SK-N-SH treated with all-trans-retinoic acid at 6 μM for 48 hours (cell line): Measurements from ENCODE around the gene KPNA6.

Source experiments
- ATAC-seq: fragments of 200-7000 bp; cut with Tn5 transposase; 3 replicates; pipeline ENCODE4 v1.9.1; 2020; ENCODE audit warnings: mild to moderate bottlenecking, moderate library complexity
- ARNTL ChIP-seq: fragments of 450-650 bp; formaldehyde crosslinking; IDR thresholded peaks from 2 replicates; pipeline ENCODE4 v1.5.0; 2020; ENCODE audit warnings: low read depth, mild to moderate bottlenecking, moderate library complexity, borderline replicate concordance
- BACH2 ChIP-seq: fragments of 250-450 bp; sonication (Bioruptor Pico); IDR thresholded peaks from 2 replicates; pipeline ENCODE4 v1.9.0; 2021; ENCODE audit warnings: mild to moderate bottlenecking, borderline replicate concordance
- CREB5 ChIP-seq: fragments of 250-450 bp; sonication (Bioruptor Pico); IDR thresholded peaks from 2 replicates; pipeline ENCODE4 v1.5.1; 2020; ENCODE audit warnings: low read depth, mild to moderate bottlenecking, moderate library complexity
- CSRNP3 ChIP-seq: fragments of 250-450 bp; sonication (Bioruptor Pico); IDR thresholded peaks from 2 replicates; pipeline ENCODE4 v1.5.1; 2021; ENCODE audit warnings: mild to moderate bottlenecking, moderate library complexity
- ESRRG ChIP-seq: fragments of 250-450 bp; sonication (Bioruptor Pico); IDR thresholded peaks from 2 replicates; pipeline ENCODE4 v1.6.1; 2021; ENCODE audit warnings: mild to moderate bottlenecking
- ISL1 ChIP-seq: fragments of 250-450 bp; sonication (Bioruptor Pico); IDR thresholded peaks from 2 replicates; pipeline ENCODE4 v2.1.2; 2022; ENCODE audit warnings: mild to moderate bottlenecking, moderate library complexity
- OSR1 ChIP-seq: fragments of 250-450 bp; sonication (Bioruptor Pico); IDR thresholded peaks from 2 replicates; pipeline ENCODE4 v1.8.0; 2022; ENCODE audit warnings: moderate library complexity, mild to moderate bottlenecking, inconsistent platforms
- PATZ1 ChIP-seq: fragments of 250-450 bp; sonication (Bioruptor Pico); IDR thresholded peaks from 2 replicates; pipeline ENCODE4 v1.8.0; 2020; ENCODE audit warnings: mild to moderate bottlenecking, moderate library complexity, borderline replicate concordance
- POU6F1 ChIP-seq: fragments of 250-450 bp; sonication (Bioruptor Pico); IDR thresholded peaks from 2 replicates; pipeline ENCODE4 v1.8.0; 2021; ENCODE audit warnings: low read depth, mild to moderate bottlenecking, moderate library complexity, borderline replicate concordance
- RARB ChIP-seq: fragments of 250-450 bp; sonication (Bioruptor Pico); IDR thresholded peaks from 2 replicates; pipeline ENCODE4 v1.8.0; 2021; ENCODE audit warnings: mild to moderate bottlenecking, moderate library complexity
- TOX ChIP-seq: fragments of 250-450 bp; sonication (Bioruptor Pico); IDR thresholded peaks from 2 replicates; pipeline ENCODE4 v1.8.0; 2021; ENCODE audit warnings: mild to moderate bottlenecking, moderate library complexity, borderline replicate concordance
- TSHZ2 ChIP-seq: fragments of 250-450 bp; sonication (Bioruptor Pico); IDR thresholded peaks from 2 replicates; pipeline ENCODE4 v1.5.0; 2020; ENCODE audit warnings: mild to moderate bottlenecking, moderate library complexity
- ZC3H10 ChIP-seq: fragments of 250-450 bp; sonication (Bioruptor Pico); IDR thresholded peaks from 2 replicates; pipeline ENCODE4 v1.5.1; 2021; ENCODE audit warnings: mild to moderate bottlenecking, moderate library complexity
- ZFP3 ChIP-seq: fragments of 250-450 bp; sonication (Bioruptor Pico); IDR thresholded peaks from 2 replicates; pipeline ENCODE4 v1.5.0; 2020; ENCODE audit warnings: mild to moderate bottlenecking, moderate library complexity
- ZFP30 ChIP-seq: fragments of 450-650 bp; formaldehyde crosslinking; IDR thresholded peaks from 2 replicates; pipeline ENCODE4 v1.5.0; 2022; ENCODE audit warnings: mild to moderate bottlenecking, moderate library complexity
- ZNF565 ChIP-seq: fragments of 450-650 bp; formaldehyde crosslinking; conservative IDR thresholded peaks from 2 replicates; pipeline ENCODE4 v1.5.0; 2020; ENCODE audit warnings: low read depth, mild to moderate bottlenecking, moderate library complexity
- ZNF70 ChIP-seq: fragments of 450-650 bp; formaldehyde crosslinking; IDR thresholded peaks from 2 replicates; pipeline ENCODE4 v1.5.0; 2020; ENCODE audit warnings: mild to moderate bottlenecking, moderate library complexity
- ZNF8 ChIP-seq: fragments of 450-650 bp; formaldehyde crosslinking; IDR thresholded peaks from 2 replicates; pipeline ENCODE4 v1.5.0; 2020; ENCODE audit warnings: mild to moderate bottlenecking, moderate library complexity

Gene KPNA6

GRCh38 chr1:32094746-32095521, 12.9 kb upstream of the KPNA6 start:
- no peak for ATAC-seq
- no peak for TF ChIP-seq ZNF565 (CRISPR knock-in tag)

GRCh38 chr1:32099426-32099825, 8.4 kb upstream of the KPNA6 start:
- TF ChIP-seq ZFP3, result no peak
- no peak for TF ChIP-seq ESRRG (CRISPR knock-in tag)
- TF ChIP-seq ZC3H10 (CRISPR knock-in tag), result no peak
- no peak for ATAC-seq

GRCh38 chr1:32100359-32100758, 7.5 kb upstream of the KPNA6 start:
- ATAC-seq, result no peak
- no peak for TF ChIP-seq ZFP30 (CRISPR knock-in tag)
- no peak for TF ChIP-seq BACH2 (CRISPR knock-in tag)
- no peak for TF ChIP-seq ZNF8 (CRISPR knock-in tag)
- no peak for TF ChIP-seq CSRNP3 (CRISPR knock-in tag)
- no peak for TF ChIP-seq PATZ1 (CRISPR knock-in tag)
- no peak for TF ChIP-seq TSHZ2 (CRISPR knock-in tag)
- no peak for TF ChIP-seq OSR1 (CRISPR knock-in tag)
- TF ChIP-seq POU6F1, result no peak
- TF ChIP-seq ARNTL, result no peak
- TF ChIP-seq TOX (CRISPR knock-in tag), result no peak
- no peak for TF ChIP-seq RARB (CRISPR knock-in tag)
- TF ChIP-seq ZNF565 (CRISPR knock-in tag), result no peak
- TF ChIP-seq CREB5 (CRISPR knock-in tag), result no peak
- no peak for TF ChIP-seq ZNF70 (CRISPR knock-in tag)
- no peak for TF ChIP-seq ISL1 (CRISPR knock-in tag)
- no peak for TF ChIP-seq ZC3H10 (CRISPR knock-in tag)
- TF ChIP-seq ZFP3, result no peak
